B cell (primary cell): ENCODE results near the gene HTR6. TPM values are rescaled to one million over a fixed set of nuclear protein-coding genes. Genes with fewer than 3 reads are reported as not detected.

ENCODE experiments used
- ATAC-seq: fragments of 200-7000 bp; cut with Tn5 transposase; one replicate; pipeline ENCODE4 v1.10.0; 2021; ENCODE audit warnings: low read depth, mild to moderate bottlenecking, moderate number of reproducible peaks, moderate library complexity
- CTCF ChIA-PET: fragments of 350-600 bp; sonication (Branson Sonifier 250); formaldehyde crosslinking; loops from one replicate; lab custom pipeline; 2021; ENCODE audit warnings: antibody characterized with exemption, inconsistent platforms; lab: Charles Lee
- POLR2A ChIA-PET: fragments of 350-600 bp; sonication (Branson Sonifier 250); formaldehyde crosslinking; loops from one replicate; lab custom pipeline; 2021; ENCODE audit warnings: antibody characterized with exemption; lab: Charles Lee
- DNase-seq: peaks from one replicate; pipeline ENCODE4 v3.0.0; 2013
- H2AFZ ChIP-seq: 2 replicates; pipeline ENCODE4 v1.6.1; 2012; ENCODE audit warnings: mild to moderate bottlenecking, low read depth, low read length; ENCODE audit not compliant: insufficient read depth, poor library complexity, severe bottlenecking
- H3K27ac ChIP-seq, 2 donors: 1 replicate in 1 of 2; 2 replicates in 1 of 2; pipeline ENCODE4 v1.5.1; 2012 to 2013; ENCODE audit warnings: low read length in 2 of 2, mild to moderate bottlenecking in 2 of 2, moderate library complexity in 1 of 2
- H3K27me3 ChIP-seq, 4 experiments: fragments of 200-600 bp in 1 of 4; sonication (generic) in 1 of 4; replicated peaks in 1 of 4; 1 replicate in 2 of 4; 2 replicates in 2 of 4; pipeline versions ENCODE4 v1.6.1 to v1.7.0; 2013 to 2016; ENCODE audit warnings: low read length in 3 of 4, mild to moderate bottlenecking in 2 of 4, mixed read lengths in 1 of 4, moderate library complexity in 1 of 4; ENCODE audit not compliant: insufficient read depth in 4 of 4, control insufficient read depth in 3 of 4; ENCODE audit errors: control extremely low read depth in 1 of 4
- H3K36me3 ChIP-seq, 2 experiments: replicated peaks in 1 of 2; 1 replicate in 1 of 2; 2 replicates in 1 of 2; pipeline versions ENCODE4 v1.6.1 to v1.7.1; 2013; ENCODE audit warnings: low read length in 1 of 2; ENCODE audit not compliant: insufficient read depth in 2 of 2, control insufficient read depth in 1 of 2; ENCODE audit errors: control extremely low read depth in 1 of 2, extremely low read depth in 1 of 2
- H3K4me1 ChIP-seq, 2 donors: fragments of 200-600 bp in 1 of 2; sonication (generic) in 1 of 2; 1 replicate in 1 of 2; 2 replicates in 1 of 2; pipeline versions ENCODE4 v1.5.1 to v1.6.1; 2013 to 2017; ENCODE audit warnings: low read length in 2 of 2; ENCODE audit not compliant: control insufficient read depth in 2 of 2, insufficient read depth in 2 of 2
- H3K4me2 ChIP-seq: replicated peaks from 2 replicates; pipeline ENCODE3; 2012; ENCODE audit warnings: mild to moderate bottlenecking, low read depth, low read length; ENCODE audit not compliant: poor library complexity, severe bottlenecking
- H3K4me3 ChIP-seq, 5 experiments: fragments of 200-600 bp in 1 of 5; sonication (generic) in 1 of 5; 1 replicate in 3 of 5; 2 replicates in 2 of 5; pipeline versions ENCODE4 v1.5.1 to v1.7.0; 2011 to 2016; ENCODE audit warnings: low read length in 4 of 5, mild to moderate bottlenecking in 4 of 5, low read depth in 2 of 5, control low read depth in 1 of 5, moderate library complexity in 1 of 5; ENCODE audit not compliant: insufficient read depth in 1 of 5; ENCODE audit errors: control extremely low read depth in 1 of 5, extremely low read depth in 1 of 5
- H3K79me2 ChIP-seq: fragments of 200-600 bp; sonication (generic); one replicate; pipeline ENCODE4 v1.6.0; 2016; ENCODE audit warnings: low read length; ENCODE audit not compliant: control insufficient read depth, insufficient read depth
- H3K9ac ChIP-seq: fragments of 200-600 bp; sonication (generic); 2 replicates; pipeline ENCODE4 v1.6.1; 2017; ENCODE audit warnings: mild to moderate bottlenecking, low read length, moderate library complexity
- H3K9me3 ChIP-seq, 3 donors: one replicate each; pipeline versions ENCODE4 v1.6.1 to v1.7.1; 2013; ENCODE audit warnings: low read length in 2 of 3; ENCODE audit not compliant: control insufficient read depth in 2 of 3, insufficient read depth in 1 of 3; ENCODE audit errors: control extremely low read depth in 1 of 3
- H4K20me1 ChIP-seq: 2 replicates; pipeline ENCODE4 v1.6.0; 2012; ENCODE audit warnings: mild to moderate bottlenecking, low read length; ENCODE audit not compliant: insufficient read depth, control insufficient read depth, poor library complexity, severe bottlenecking
- H3K27ac Mint-ChIP-seq: one replicate; pipeline ENCODE4 v1.8.0; 2021; ENCODE audit warnings: mixed read lengths
- H3K27me3 Mint-ChIP-seq: one replicate; pipeline ENCODE4 v1.8.0; 2021; ENCODE audit warnings: mixed read lengths
- H3K4me1 Mint-ChIP-seq: one replicate; pipeline ENCODE4 v1.8.0; 2021; ENCODE audit warnings: mixed read lengths
- H3K4me3 Mint-ChIP-seq: one replicate; pipeline ENCODE4 v1.8.0; 2021; ENCODE audit warnings: mixed read lengths
- H3K9me3 Mint-ChIP-seq: one replicate; pipeline ENCODE4 v1.8.0; 2022; ENCODE audit warnings: mixed read lengths; ENCODE audit not compliant: insufficient read depth
- EZH2 ChIP-seq: IDR thresholded peaks from 2 replicates; pipeline ENCODE4 v1.6.1; 2012; ENCODE audit warnings: borderline replicate concordance, low read depth, mild to moderate bottlenecking, moderate library complexity, low read length; ENCODE audit not compliant: insufficient read depth, poor library complexity, severe bottlenecking
- WGBS: methylation state at CpG from one replicate; pipeline ENCODE4 v1.1.5; 2013; ENCODE audit warnings: missing lambda C conversion rate; ENCODE audit not compliant: insufficient coverage; 5-methylcytosine and 5-hydroxymethylcytosine counted together
- intact Hi-C: fragments of 100-400 bp; cut with micrococcal nuclease; formaldehyde crosslinking; loops from one replicate; pipeline ENCODE4 v1.10.0; 2022
- polyA plus RNA-seq: library from polyadenylated mRNA; depleted of rRNA; stranded (reverse); fragments of >200 nt; gene quantifications from 2 replicates; pipeline ENCODE4 v1.2.3, GENCODE V29; 2012
- total RNA-seq, 2 donors: library from RNA; stranded (reverse); fragments of 120-200 nt in 1 of 2; gene quantifications; 1 replicate in 1 of 2; 2 replicates in 1 of 2; pipeline versions ENCODE4 v1.2.3 to v1.2.4, GENCODE V29; 2013 to 2022
- TF ChIP-seq, protein P1 (sequence below): fragments of 200-600 bp; IDR thresholded peaks from one replicate; pipeline ENCODE4 v1.8.0; 2022; ENCODE audit warnings: antibody characterized with exemption, mild to moderate bottlenecking

Gene HTR6
- total and polyA plus RNA-seq, 2 donors (not counting 1 experiment from before 2014, with no cell fraction given) = not detected

DNA sequence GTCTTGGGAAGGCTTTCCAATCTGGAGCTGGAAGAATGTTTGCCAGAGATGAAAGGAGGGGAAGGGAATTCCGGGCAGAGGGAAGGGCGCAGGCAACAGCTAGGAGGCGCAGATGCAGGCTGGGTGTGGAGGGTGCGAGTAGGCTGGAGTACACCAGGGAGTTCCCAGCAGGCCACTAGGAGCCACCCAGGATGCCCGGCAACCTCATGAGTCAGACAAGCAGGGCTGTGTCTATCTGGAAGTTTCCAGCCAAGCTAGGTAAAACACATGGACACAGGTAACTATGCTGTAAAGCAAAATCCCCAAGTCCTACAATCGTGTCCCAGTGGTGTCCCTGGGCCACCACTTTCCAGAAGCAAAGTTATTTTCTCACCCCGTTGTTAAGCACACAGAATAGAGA, 21.6 kb upstream of the HTR6 start:
- no peak for DNase-seq
- Histone ChIP-seq H3K4me1 (peaks cover 12 to 13% of the 10 kb centered on the region in 2 donors), H3K27ac (no peak overlapping the region), H3K4me3 (no peak overlapping the region), H3K4me2 (peak overlapping the region; percentile 98), H3K9me3 (peaks cover 0 to 6% (median 0%) of the 10 kb centered on the region in 3 donors), H2AFZ (no peak overlapping the region), H4K20me1 (no peaks in the 10 kb centered on the region), H3K36me3 (no peaks in the 10 kb centered on the region), H3K9ac (no peak overlapping the region), H3K27me3 (peaks cover 0 to 47% (median 26%) of the 10 kb centered on the region in 4 experiments), H3K79me2 (no peaks in the 10 kb centered on the region)
- Mint-ChIP-seq H3K4me1 (peaks cover 12% of the 10 kb centered on the region), H3K4me3 (peak overlapping the region; percentile 84), H3K27ac (no peak overlapping the region), H3K27me3 (peaks cover 52% of the 10 kb centered on the region), H3K9me3 (no peaks in the 10 kb centered on the region)
- CTCF ChIA-PET = no interaction called here
- POLR2A ChIA-PET = no interaction called here
- TF ChIP-seq EZH2 = no peak
- TF ChIP-seq, protein P1, sequence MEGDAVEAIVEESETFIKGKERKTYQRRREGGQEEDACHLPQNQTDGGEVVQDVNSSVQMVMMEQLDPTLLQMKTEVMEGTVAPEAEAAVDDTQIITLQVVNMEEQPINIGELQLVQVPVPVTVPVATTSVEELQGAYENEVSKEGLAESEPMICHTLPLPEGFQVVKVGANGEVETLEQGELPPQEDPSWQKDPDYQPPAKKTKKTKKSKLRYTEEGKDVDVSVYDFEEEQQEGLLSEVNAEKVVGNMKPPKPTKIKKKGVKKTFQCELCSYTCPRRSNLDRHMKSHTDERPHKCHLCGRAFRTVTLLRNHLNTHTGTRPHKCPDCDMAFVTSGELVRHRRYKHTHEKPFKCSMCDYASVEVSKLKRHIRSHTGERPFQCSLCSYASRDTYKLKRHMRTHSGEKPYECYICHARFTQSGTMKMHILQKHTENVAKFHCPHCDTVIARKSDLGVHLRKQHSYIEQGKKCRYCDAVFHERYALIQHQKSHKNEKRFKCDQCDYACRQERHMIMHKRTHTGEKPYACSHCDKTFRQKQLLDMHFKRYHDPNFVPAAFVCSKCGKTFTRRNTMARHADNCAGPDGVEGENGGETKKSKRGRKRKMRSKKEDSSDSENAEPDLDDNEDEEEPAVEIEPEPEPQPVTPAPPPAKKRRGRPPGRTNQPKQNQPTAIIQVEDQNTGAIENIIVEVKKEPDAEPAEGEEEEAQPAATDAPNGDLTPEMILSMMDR = no peak
- intact Hi-C loops = no loop called here
- no peak for ATAC-seq
- 78% methylated on average over 6 of the region's 7 CpGs for WGBS

DNA sequence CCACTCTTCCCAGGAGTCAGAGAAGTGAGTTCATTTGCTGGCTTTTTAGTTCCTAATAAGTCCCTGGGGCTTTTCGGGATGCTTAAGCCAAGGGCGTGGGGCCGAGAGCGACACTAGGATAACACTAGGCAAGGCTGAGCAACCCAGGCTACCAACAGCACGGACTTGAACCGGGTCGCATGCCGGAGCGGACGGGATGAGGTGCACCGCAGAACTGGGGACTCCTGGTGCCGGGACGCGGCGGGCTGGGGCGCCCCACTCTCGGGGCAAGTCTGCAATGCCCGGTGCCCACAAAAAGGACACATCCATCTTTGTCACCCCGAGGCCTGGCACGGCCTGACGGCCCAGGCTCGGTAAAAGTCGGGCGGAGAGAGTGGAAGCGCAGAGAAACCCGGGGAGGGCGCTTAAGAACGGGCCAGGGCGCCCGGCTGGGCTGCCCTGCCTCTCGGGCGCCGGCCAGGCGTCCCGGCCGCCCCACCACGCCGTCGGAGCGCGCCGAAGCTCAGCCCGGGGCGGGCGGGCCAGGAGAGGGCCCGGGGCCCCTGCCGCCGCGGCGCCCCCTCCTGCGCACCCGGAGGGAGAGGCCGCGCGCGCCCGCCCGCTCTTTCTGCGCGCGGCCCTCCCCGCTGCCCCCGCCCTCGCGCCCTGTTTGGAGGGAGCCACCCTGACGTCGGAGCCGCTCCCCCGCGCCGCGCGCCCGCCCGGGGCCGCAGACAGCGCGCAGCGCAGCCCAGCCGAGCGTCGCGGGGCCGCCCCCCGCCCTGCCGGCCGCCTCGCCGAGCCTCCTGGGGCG, 20.9 kb upstream of the HTR6 start, which contains the start of gene NBL1:
Gene NBL1, plus strand, starts transcription at position 710 of the 793 bp plus-strand sequence. CDS start 10,720 bp downstream, outside the sequence.
- Mint-ChIP-seq H3K27ac (peak within 1 kb of the TSS; percentile 27), H3K27me3 (peaks cover 52% of the 10 kb centered on the region), H3K9me3 (no peaks in the 10 kb centered on the region), H3K4me3 (peak within 1 kb of the TSS; percentile 85), H3K4me1 (peaks cover 12% of the 10 kb centered on the region)
- ATAC-seq = peak; percentile 75
- WGBS = 2% methylated on average over 90 of the region's 90 CpGs
- peak within 1 kb of the TSS; percentile 89 for H2AFZ ChIP-seq
- ChIA-PET CTCF (no interaction called here), POLR2A (no interaction called here)
- TF ChIP-seq, protein P1 = no peak
- no peak for TF ChIP-seq EZH2
- H3K27me3 ChIP-seq = peaks cover 0 to 48% (median 26%) of the 10 kb centered on the region in 4 experiments
- peak within 1 kb of the TSS; percentile 98 for H3K4me2 ChIP-seq
- DNase-seq = peak; percentile 69
- no peaks in the 10 kb centered on the region for H4K20me1 ChIP-seq
- peaks cover 12 to 13% of the 10 kb centered on the region in 2 donors for H3K4me1 ChIP-seq
- H3K36me3 ChIP-seq = no peaks in the 10 kb centered on the region
- H3K9ac ChIP-seq = peak within 1 kb of the TSS; percentile 68
- no peak within 1 kb of the TSS for H3K27ac ChIP-seq
- H3K9me3 ChIP-seq = peaks cover 0 to 6% (median 0%) of the 10 kb centered on the region in 3 donors
- peak within 1 kb of the TSS in 4 of 5 experiments; percentile 19 to 67 (median 52) for H3K4me3 ChIP-seq
- no peaks in the 10 kb centered on the region for H3K79me2 ChIP-seq
- intact Hi-C loops = no loop called here
